Femur (tissue), 1 donor: ENCODE results near the gene DHRS7C.
A peak's percentile ranks its signal among the peaks of the same experiment; 100 is the strongest.

ENCODE experiments used
- DNase-seq: peaks from one replicate; pipeline ENCODE4 v3.0.0-alpha.2; 2017

DHRS7C gene, protein sequence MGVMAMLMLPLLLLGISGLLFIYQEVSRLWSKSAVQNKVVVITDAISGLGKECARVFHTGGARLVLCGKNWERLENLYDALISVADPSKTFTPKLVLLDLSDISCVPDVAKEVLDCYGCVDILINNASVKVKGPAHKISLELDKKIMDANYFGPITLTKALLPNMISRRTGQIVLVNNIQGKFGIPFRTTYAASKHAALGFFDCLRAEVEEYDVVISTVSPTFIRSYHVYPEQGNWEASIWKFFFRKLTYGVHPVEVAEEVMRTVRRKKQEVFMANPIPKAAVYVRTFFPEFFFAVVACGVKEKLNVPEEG

DNA sequence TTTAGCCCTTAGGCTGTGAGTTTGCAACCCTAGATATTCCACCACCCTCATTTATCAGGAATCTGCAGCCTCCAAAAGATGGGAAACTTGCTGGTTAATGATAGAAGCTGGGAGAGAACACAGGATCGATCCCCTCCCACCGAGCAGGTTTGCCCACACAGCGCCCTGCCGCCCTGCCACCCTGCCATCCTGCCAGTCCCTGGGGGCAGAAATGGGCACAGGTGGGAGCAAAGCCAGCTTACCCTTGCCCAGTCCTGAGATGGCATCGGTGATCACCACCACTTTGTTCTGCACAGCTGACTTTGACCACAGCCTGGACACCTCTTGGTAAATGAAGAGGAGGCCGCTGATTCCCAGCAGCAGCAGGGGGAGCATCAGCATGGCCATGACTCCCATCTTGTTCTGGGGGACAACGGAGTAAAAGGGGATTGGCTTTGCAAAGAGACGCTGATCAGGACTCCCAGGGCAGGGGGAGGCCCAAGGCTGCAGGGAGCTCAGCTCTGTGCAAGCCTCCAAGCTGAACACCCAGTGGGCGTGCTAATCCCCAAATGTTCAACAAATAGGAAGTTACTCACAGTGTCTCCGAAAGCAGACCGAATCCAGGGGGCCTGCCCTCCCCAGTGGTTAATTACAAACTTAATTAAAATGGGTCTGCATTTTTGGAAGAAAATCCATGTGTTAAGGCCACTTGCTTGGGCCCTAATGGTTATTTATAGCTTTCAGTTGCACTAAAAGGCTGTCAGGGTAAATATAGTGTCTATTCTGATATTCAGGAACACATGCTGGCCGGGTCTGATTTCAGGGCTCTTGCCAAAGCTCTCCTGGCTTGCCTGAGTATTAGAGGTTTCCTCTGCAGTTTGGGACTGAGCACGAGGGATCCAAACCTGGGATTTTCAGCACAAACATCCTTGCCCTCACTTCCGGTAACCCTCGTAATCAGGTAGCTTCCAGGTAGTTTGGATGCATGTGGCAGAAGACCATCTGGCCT is at the start of gene DHRS7C:
DHRS7C (minus strand) TSS at position 704 of the 988 bp plus-strand sequence; CDS start at position 396, 308 bp downstream.
- peak; percentile 65 for DNase-seq

DNA sequence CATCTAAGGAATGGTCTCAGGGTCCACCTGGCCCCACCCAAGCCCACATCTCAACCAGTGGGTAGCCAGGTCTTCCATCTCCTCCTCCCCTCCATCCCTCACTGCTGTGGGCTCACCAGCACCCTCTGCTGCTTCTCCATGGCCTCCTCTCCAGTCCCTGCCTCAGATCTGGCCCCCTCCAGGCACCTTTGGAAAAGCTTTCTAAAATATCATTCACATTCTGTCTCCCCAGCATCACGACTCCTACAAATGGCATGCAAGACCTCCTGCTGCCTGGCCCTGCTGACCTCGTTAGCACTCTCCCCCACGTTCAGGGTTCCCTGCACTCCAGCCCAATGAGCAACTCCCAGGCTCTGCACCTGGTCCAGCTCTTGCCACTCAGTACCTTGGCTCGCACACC is 48.0 kb upstream of the DHRS7C start:
- no peak for DNase-seq

DNA sequence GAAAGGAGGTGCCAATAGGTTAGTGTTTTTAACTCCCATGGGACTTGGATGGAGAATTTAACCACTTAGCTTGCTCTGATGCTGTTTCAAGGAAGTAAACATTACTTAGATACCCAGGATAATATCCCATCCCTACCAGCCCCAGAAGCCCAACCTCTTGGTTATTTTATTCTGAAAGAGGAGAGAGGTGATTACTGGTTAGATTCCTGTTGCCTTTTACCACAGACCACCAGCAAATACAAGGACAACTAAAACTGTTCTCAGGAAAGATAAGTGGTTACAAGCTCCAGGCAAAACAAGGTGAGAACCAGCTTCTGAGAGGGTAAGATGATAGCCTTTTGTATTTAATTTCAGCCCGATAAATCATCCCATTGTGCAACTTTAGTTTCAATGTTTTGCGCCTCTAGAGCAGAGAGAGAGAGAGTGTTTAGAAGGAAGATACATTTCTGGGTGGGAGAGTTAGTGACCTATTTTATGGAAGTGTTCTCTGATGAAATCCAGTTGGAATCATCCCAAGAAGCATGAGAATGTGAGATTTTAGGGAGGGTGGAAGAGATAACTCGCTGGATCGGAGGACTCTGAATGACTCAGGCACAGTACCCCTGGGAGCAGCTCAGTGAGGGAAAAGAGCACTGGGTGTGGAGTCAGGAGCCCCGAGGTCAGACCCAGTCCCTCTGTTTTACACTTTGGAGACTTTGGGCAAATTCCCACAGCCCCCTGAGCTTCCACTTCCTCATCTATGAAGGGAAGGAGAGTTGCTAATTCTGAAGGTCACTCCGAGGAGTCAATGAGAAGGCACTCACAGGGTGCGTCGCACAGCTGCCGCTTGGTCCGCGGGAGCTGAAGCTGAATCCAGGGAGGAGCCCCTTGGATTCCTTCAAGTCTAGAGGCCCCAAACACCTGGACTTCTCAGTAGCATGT is 46.4 kb upstream of the DHRS7C start:
- no peak for DNase-seq

DNA sequence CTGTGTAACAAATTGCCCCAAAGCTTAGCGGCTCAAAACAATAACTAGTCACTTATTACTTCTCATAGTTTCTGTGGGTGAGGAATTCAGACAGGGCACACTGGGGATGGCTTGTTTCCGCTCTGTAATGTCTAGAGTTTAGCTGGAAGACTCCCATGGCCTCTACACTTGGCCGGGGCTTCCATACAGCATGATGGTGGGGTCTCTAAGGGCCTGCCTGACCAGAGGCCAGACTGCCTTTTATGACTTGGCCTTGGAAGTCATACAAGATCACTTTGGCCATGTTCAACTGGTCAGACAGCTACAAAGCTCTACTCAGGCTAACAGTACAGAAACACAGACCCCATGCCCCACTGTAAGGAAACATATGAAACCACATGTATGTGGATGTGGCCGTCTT is 42.5 kb upstream of the DHRS7C start:
- DNase-seq: no peak

DNA sequence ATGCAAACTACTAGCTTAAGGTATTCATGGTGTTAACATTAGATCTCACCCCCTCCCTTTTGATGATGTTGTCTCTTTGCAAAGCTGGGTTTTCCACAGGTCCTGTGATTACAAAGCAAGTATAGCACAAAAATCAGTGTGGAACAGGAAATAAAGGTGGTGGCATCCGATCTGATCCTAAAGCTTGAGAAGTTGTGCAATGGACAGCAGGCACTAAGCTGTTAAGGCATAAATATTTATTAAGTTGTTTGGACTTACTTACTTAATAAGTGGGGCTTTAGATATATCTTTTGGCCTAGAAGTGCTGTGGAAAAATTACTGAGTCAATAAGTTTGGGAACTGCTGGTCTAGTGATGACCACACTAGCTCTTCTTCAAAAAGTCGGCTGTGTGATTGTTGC is 39.3 kb upstream of the DHRS7C start:
- no peak for DNase-seq

DNA sequence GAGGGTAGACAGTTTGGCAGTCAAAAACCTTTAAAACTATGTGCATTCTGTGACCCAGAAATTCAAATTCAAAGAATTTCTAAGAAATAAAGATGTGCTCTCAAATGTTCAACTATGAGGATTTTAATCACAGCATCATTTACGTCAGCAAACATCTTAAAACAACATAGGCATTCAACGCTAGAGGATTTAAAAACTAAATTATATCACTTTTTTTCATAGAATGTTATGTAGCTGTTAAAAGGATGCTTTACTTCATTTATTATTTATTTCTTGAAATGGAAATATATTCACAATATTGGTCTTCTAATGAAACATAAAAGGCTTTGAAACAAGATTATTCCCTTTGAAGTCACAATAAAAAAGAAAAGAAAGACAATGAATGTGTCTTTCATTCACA is 38.0 kb upstream of the DHRS7C start:
- DNase-seq: no peak

DNA sequence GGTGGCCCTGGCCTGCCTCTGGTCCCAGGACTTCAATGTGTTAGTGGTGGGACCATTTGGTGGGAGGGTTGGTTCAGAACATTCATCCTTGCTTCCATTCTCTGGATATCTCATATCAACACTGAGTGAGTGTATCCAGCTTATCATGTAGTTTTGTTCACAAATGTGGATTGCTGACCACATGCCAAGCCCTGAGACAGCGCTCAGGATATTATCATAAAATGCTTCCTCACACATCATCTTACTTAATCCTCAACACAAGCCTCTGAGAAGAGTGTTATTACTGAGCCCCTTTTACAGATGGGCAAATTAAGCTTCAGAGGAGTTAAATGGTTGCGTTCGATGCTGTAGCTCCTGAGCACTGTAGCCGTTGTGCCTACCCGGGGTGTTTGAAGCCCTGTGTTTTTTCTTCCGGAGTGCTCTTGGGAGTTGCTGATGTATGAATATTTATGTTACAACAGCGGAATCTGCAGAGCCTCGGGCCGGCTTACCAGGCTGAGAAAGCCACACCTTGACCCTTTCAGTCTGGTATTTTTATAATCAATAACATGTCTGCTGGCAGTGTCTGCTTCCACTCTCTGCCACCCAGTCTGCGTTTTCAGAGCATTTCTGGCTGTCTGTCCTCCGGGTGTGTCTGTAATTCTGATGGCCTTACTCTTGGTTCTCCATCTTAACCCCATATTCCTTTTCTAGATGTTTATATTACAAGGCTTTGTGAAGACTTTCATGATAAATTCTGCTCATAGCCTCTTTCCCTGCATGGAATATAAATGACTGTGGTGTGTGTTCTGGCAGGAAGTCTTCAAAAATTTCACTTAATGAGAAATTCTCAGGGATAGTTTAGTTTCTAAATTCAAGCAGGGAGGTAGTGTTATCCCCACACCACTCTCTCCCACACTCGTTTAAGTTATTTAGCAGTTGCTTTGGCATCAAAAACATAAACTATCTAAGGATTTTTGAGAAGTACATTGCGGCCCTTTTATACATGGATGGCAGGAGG is 37.2 kb upstream of the DHRS7C start:
- no peak for DNase-seq

DNA sequence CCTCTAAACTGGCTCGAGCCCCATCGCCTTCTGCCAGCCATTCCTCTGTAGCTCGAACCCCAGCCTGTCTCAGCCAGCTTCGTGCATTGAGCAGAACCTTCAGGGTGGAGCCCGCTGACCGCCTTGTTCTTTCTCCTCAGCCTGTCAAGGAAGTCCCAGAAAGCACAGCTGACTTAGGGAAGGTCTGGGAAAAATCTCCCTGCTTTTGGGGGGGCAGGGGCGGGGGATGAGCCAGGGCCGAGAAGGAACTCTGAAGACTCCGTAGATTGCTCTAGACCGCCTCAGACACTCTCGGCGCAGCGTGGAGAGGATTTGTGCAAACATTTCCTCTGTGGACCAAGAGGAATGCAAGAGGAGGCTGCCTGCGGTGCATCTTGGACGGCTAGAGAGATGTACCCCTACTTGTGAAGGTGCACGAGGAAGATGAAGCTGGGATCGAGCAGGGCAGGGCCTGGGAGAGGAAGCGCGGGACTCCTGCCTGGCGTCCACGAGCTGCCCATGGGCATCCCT is 34.3 kb upstream of the DHRS7C start, which contains the start of gene GLP2R:
GLP2R (plus strand) TSS at position 284 of the 510 bp plus-strand sequence; CDS start at position 424, 140 bp downstream.
- no peak for DNase-seq

DNA sequence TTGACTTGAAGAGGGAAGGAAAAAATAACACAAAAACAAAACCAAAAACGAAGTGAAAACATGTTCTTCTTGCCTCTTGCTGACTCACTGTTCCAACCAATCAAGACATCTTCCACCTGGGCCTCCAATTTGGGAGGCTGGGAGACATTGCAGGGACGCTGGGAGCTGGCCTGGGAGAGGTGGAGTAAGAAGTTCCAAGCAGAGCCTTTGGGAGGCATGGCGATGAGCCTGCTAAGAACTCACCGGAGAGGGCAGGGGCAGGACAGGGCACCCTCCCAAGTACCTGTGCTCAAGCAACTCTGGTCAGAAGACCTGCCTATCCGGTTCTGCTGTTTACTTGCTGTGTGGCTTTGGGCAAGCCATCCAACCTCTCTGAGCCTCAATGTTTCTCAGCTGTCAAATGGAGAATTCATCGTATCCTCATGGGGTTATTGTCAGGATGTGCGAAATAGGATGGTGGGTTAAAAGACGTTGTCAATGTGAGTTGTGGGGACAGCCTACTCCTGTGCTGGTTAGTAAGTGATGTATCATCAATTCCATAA is 33.5 kb upstream of the DHRS7C start:
- DNase-seq: no peak

DNA sequence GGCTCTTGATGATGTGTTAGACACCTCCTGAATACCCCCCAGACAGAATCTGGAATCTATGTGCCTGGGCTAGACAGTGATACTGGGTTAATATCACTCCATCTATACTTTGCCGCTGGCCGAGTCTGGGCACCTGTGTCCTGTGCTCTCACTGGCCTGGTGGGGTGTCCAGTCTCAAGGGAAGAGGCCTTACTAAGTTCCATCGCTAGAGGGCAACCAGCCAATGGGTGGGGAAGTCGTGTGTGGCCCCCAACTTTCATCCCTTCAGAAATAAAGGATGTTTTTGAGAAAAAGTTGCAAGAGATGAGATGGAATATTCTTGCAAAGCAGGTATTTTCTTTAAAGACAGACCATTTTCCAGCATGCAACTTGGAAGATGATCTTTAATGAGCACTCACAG is 32.7 kb upstream of the DHRS7C start:
- no peak for DNase-seq

DNA sequence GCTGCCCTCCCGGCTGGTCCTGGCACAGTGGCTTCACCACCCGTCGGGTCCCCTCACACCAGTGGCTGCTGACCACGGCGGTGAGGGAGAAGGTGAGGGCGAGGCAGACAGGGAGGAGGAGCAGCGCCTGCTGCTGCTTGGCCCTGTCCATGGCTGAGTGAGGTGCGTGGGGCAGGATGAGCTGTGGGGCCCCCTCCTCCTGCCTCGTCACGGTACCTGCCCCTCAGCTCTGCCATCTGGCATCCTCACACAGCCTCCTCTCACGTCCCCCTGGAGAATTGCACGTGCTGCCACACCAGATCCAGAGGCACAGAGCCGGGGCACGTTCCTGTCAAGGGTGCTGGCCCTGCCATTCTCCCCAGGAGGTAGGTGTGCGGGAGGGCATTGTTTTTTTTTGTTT is 30.5 kb upstream of the DHRS7C start, which contains the start of gene GSG1L2:
GSG1L2 (minus strand) TSS at position 159 of the 400 bp plus-strand sequence; CDS start at position 151, 8 bp downstream.
- DNase-seq: no peak

DNA sequence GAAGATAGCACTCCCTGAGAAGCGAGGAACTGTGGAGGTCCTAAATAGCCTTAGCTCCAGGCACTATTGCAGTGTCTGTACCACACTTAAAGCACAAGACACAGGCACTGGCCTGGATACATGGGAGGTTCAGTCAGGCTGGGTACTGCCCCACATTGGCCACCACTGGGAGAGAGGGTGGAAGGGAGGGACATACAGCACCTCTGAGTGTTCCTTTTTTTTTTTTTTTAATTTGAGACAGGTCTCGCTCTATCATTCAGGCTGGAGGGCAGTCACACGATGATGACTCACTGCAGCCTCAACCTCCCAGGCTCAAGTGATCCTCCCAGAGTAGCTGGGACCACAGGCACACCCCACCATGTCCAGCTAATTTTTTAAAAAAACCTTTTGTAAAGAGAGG is 29.1 kb upstream of the DHRS7C start:
- no peak for DNase-seq

DNA sequence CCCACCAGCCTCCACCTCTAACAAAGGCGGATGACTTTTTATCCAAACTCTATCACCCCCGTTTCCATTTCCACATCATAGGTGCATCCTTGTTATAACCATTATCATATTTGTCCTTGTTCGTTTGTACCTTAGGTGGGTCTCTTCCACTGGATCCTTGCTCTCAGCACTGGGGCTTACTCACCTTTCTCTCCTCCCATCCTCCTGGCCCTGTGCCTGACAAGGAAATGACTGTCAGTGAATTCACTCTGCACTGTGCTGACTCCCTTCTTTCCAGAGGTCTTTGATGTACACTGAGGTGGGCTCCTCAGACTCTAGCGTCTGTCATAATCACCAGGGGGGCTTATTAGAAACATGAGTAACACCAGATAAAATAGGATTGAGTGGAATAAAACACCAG is 27.4 kb upstream of the DHRS7C start:
- DNase-seq: no peak

DNA sequence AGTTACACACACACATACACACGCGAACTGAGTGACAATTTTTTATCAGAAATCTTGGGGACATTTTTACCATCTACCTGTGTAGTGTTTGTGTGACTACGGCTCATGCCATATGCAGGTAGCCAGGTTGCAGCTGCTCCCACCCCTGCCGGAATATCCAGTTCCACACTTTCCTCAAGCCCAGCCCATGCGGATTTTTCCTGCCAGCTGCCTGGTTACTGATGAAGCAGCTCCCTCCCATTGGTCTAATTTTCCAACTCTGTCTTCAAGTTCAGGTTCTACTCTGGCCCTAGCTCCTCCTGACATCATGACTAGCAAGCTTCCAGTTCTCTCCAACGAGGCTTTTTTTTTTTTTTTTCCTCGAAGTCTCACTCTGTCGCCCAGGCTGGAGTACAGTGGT is 25.7 kb upstream of the DHRS7C start:
- peak; percentile 50 for DNase-seq

DNA sequence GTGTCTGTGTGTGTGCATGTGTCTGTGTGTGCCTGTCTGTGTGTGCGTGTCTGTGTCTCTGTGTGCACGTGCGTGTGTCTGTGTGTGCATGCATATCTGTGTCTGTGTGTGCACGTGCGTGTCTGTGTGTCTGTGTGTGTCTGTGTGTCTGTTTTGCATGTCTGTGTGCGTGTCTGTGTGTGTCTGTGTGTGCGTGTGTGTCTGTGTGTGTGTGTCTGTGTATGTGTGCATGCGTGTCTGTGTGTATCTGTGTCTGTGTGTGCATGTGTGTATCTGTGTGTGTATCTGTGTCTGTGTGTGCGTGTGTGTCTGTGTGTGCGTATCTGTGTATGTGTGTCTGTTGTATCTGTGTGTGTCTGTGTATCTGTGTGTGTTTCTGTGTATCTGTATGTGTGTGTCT is 25.1 kb upstream of the DHRS7C start:
- DNase-seq: no peak

DNA sequence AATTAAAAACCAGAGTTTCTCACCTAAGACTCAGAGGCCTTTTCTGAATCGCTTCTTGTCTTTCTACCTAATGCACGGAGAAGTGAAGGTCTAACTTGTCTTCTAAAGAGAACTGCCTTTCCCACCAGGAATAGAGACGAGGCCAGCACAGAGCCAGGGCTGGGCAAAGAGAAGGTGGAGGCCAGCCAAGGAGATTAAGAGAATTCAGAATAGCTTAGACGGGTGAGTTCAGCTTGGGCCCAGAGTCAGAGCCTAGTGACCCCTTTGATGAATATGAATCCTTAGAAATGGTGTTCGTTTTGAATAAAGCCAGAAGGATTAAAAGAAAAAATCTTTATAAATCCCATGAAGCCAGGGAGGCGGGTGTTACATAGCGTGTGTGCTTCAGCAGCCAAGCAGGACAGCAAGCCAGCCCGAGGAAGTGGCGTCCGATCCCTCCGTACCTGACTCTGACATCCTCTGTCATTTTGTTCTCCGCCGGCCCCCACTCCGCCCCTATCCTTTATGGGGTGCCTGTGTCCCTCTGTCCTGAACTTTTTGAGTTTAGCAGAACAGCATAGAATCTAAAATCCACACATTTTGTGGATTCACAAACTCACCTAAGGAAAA is 23.0 kb upstream of the DHRS7C start:
- DNase-seq: no peak

DNA sequence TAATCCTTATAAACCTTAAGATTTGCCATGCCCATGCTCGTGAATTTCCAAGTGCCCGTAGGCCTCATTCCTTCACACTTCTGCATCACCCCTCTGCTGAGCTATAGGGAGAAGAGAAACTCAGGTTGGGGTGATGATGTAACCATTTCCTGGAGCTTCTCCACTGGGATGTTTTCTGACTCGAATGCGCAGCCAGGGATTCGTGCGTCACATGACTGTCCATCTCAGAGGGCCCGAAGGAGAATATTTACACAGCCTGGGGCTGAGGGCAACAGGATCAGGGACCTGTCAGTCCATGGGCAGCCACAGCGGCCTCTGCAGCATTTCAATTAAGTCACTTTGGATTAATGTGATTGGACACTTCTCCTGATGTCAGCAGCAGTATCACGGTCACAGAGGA is 21.8 kb upstream of the DHRS7C start:
- DNase-seq: no peak

DNA sequence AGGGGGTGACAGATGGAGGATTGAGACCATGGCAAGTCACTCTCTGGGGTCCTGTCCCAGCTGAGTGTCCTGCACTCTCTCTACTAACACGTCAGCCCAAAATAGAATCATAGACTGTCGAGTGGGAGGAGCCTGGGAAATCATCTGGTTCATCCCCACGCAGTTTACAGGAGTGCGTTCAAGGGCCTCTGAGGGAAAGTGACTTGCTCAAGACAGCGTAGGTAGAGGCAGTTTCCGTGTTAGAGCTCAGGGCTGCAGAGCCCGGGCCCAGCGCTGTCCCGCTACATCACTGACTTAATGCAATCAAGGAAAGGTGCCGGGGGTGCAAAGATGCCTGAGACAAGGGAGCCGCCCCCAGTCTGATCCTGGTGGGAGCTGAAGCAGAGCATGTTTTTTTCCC is 20.1 kb upstream of the DHRS7C start:
- no peak for DNase-seq

DNA sequence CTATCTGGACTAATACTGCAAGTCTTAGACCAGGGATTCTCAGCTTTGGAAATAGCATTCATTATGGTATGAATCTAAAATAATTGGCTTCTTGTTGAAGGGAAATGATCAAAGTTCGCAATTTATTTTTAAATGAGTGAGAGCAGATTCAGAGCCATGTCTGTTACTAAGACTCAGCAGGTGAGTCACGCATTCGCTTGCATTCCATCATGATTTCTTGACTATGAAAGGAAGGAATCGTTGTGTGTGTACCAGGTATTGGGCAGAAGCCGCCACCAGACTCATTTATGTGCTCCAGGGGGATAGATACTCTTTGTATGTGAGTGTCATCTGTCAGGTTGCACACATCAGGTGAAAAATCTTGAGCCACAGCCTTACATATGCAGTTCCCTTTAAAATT is 19.7 kb upstream of the DHRS7C start:
- no peak for DNase-seq
